Stomach (tissue), 4 donors: ENCODE data around the gene RD3L.

Source experiments
- EP300 ChIP-seq: sonication (generic); formaldehyde crosslinking; IDR thresholded peaks from one replicate; pipeline ENCODE4 v1.6.1; 2017; ENCODE audit warnings: antibody characterized with exemption
- POLR2A ChIP-seq, 4 donors: fragments of 450-650 bp; IDR thresholded peaks; one replicate each; pipeline ENCODE4 v1.6.1; 2016; ENCODE audit warnings: antibody characterized with exemption in 4 of 4, control low read depth in 2 of 4, mild to moderate bottlenecking in 1 of 4, moderate library complexity in 1 of 4
- TF ChIP-seq, protein P1 (sequence below), 7 experiments: fragments of 450-650 bp in 4 of 7; fragments of 200-600 bp in 3 of 7; sonication (generic) in 3 of 7; IDR thresholded peaks; one replicate each; pipeline ENCODE4 v1.5.1; 2016 to 2019; ENCODE audit warnings: antibody characterized with exemption in 7 of 7, control low read depth in 2 of 7, mild to moderate bottlenecking in 1 of 7

DNA sequence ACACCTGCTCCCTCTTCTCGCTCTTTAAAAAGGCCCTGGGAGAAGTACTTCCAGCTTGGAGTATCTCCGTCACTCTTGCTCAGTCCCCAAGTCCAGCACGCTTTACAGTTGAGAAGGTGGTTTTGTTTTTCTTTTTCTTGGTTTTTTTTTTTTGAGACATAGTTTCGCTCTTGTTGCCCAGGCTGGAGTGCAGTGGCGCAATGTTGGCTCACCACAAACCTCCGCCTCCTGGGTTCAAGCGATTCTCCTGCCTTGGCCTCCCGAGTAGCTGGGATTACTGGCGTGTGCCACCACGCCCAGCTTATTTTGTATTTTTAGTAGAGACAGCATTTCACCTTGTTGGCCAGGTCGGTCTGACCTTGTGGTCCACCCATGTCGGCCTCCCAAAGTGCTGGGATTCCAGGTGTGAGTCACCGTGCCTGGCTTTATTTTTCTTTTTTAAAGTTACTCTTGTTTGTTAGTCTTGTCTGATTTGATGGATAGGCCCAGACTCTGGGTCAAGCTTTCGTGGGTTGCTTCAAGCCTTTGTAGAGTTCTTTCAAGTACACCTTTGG, 12.2 kb downstream of the RD3L start:
- TF ChIP-seq POLR2A (IDR thresholded peaks at IDR 0.05) (no peak), EP300 (no peak)
- TF ChIP-seq, protein P1, sequence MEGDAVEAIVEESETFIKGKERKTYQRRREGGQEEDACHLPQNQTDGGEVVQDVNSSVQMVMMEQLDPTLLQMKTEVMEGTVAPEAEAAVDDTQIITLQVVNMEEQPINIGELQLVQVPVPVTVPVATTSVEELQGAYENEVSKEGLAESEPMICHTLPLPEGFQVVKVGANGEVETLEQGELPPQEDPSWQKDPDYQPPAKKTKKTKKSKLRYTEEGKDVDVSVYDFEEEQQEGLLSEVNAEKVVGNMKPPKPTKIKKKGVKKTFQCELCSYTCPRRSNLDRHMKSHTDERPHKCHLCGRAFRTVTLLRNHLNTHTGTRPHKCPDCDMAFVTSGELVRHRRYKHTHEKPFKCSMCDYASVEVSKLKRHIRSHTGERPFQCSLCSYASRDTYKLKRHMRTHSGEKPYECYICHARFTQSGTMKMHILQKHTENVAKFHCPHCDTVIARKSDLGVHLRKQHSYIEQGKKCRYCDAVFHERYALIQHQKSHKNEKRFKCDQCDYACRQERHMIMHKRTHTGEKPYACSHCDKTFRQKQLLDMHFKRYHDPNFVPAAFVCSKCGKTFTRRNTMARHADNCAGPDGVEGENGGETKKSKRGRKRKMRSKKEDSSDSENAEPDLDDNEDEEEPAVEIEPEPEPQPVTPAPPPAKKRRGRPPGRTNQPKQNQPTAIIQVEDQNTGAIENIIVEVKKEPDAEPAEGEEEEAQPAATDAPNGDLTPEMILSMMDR (IDR thresholded peaks at IDR 0.05), result no peak
